Loucy (cell line): ENCODE results near the gene ZBTB21.

ENCODE experiments used
- H2AFZ ChIP-seq: fragments of 200-600 bp; sonication (generic); 2 replicates; pipeline ENCODE4 v1.6.0; 2016; ENCODE audit warnings: antibody characterized with exemption, mild to moderate bottlenecking, low read length, moderate library complexity
- H3F3A ChIP-seq: fragments of 200-600 bp; 2 replicates; pipeline ENCODE4 v1.6.0; 2016; ENCODE audit warnings: antibody characterized with exemption, low read depth, mild to moderate bottlenecking
- H3K27me3 ChIP-seq: fragments of 200-600 bp; sonication (generic); 2 replicates; pipeline ENCODE4 v1.6.1; 2014; ENCODE audit warnings: low read length, mild to moderate bottlenecking; ENCODE audit not compliant: insufficient read depth, poor library complexity, severe bottlenecking
- H3K36me3 ChIP-seq: fragments of 200-600 bp; sonication (generic); 2 replicates; pipeline ENCODE4 v1.6.1; 2016; ENCODE audit warnings: low read length; ENCODE audit not compliant: insufficient read depth
- H3K4me1 ChIP-seq: fragments of 200-600 bp; sonication (generic); 2 replicates; pipeline ENCODE4 v1.5.1; 2014; ENCODE audit warnings: low read length, mild to moderate bottlenecking; ENCODE audit not compliant: insufficient read depth, poor library complexity, severe bottlenecking
- H3K4me2 ChIP-seq: fragments of 200-600 bp; sonication (generic); 2 replicates; pipeline ENCODE4 v1.6.0; 2014; ENCODE audit warnings: antibody characterized with exemption, low read length, low read depth, mild to moderate bottlenecking; ENCODE audit not compliant: poor library complexity, severe bottlenecking
- H3K4me3 ChIP-seq: fragments of 200-600 bp; sonication (generic); 2 replicates; pipeline ENCODE4 v1.5.1; 2014; ENCODE audit warnings: low read length, mild to moderate bottlenecking, mixed read lengths; ENCODE audit not compliant: poor library complexity, severe bottlenecking
- H3K79me2 ChIP-seq: fragments of 200-600 bp; sonication (generic); 2 replicates; pipeline ENCODE4 v1.6.1; 2014; ENCODE audit warnings: low read length; ENCODE audit not compliant: insufficient read depth
- H3K9ac ChIP-seq: fragments of 200-600 bp; sonication (generic); 2 replicates; pipeline ENCODE4 v1.6.0; 2014; ENCODE audit warnings: mild to moderate bottlenecking, low read depth, low read length, moderate library complexity; ENCODE audit not compliant: poor library complexity, severe bottlenecking
- H3K9me2 ChIP-seq: fragments of 200-600 bp; sonication (generic); replicated peaks from 2 replicates; pipeline ENCODE4 v1.6.1; 2016; ENCODE audit warnings: low read depth, low read length, mixed read lengths
- H3K9me3 ChIP-seq: fragments of 200-600 bp; sonication (generic); 2 replicates; pipeline ENCODE4 v1.6.1; 2014; ENCODE audit warnings: mild to moderate bottlenecking, antibody characterized with exemption, low read length, low read depth; ENCODE audit not compliant: insufficient read depth
- H4K20me1 ChIP-seq: fragments of 200-600 bp; sonication (generic); 2 replicates; pipeline ENCODE4 v1.6.0; 2014; ENCODE audit warnings: antibody characterized with exemption, low read length, mild to moderate bottlenecking; ENCODE audit not compliant: insufficient read depth, poor library complexity, severe bottlenecking
- EZH2phosphoT487 ChIP-seq: fragments of 200-600 bp; IDR thresholded peaks from 2 replicates; pipeline ENCODE4 v1.6.1; 2018; ENCODE audit warnings: antibody characterized with exemption, mild to moderate bottlenecking, moderate library complexity, borderline replicate concordance
- TF ChIP-seq, protein P1 (sequence below): fragments of 200-600 bp; sonication (generic); conservative IDR thresholded peaks from 2 replicates; pipeline ENCODE4 v1.5.1; 2014; ENCODE audit warnings: mild to moderate bottlenecking, antibody characterized with exemption, low read length

Gene ZBTB21

GRCh38 chr21:42037516-42037915 is 27.4 kb upstream of the ZBTB21 start:
- Histone ChIP-seq H3K9ac (no peak overlapping the region), H3K36me3 (no peaks in the 10 kb centered on the region), H3K4me3 (no peak overlapping the region), H4K20me1 (no peaks in the 10 kb centered on the region), H2AFZ (no peak overlapping the region), H3K9me2 (no peaks in the 10 kb centered on the region), H3K27me3 (no peaks in the 10 kb centered on the region), H3K4me2 (no peak overlapping the region), H3F3A (no peaks in the 10 kb centered on the region), H3K79me2 (no peaks in the 10 kb centered on the region), H3K4me1 (peaks cover 19% of the 10 kb centered on the region), H3K9me3 (no peaks in the 10 kb centered on the region)
- TF ChIP-seq, protein P1, sequence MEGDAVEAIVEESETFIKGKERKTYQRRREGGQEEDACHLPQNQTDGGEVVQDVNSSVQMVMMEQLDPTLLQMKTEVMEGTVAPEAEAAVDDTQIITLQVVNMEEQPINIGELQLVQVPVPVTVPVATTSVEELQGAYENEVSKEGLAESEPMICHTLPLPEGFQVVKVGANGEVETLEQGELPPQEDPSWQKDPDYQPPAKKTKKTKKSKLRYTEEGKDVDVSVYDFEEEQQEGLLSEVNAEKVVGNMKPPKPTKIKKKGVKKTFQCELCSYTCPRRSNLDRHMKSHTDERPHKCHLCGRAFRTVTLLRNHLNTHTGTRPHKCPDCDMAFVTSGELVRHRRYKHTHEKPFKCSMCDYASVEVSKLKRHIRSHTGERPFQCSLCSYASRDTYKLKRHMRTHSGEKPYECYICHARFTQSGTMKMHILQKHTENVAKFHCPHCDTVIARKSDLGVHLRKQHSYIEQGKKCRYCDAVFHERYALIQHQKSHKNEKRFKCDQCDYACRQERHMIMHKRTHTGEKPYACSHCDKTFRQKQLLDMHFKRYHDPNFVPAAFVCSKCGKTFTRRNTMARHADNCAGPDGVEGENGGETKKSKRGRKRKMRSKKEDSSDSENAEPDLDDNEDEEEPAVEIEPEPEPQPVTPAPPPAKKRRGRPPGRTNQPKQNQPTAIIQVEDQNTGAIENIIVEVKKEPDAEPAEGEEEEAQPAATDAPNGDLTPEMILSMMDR: no peak
- TF ChIP-seq EZH2phosphoT487: no peak

DNA sequence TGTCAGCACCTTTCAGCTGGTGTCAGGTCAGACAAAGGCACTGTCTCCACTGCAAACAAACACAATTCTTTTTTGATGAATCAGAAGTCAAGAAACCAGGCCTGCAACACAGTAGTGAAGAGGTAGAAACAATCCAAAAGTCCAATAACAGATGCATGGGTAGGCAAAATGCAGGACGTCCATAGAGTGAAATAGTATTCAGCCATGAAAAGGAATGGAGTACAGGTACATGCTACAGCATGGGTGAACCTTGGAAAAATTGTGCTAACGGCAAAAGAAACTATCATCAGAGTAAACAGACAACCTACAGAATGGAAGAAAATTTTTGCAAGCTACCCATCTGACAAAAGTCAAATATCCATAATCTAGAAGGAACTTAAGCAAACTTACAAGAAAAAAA is 26.2 kb upstream of the ZBTB21 start:
- TF ChIP-seq, protein P1: no peak
- no peak for TF ChIP-seq EZH2phosphoT487
- Histone ChIP-seq H3K36me3 (no peaks in the 10 kb centered on the region), H3F3A (no peaks in the 10 kb centered on the region), H3K9ac (no peak overlapping the region), H3K4me1 (peaks cover 26% of the 10 kb centered on the region), H2AFZ (no peak overlapping the region), H3K4me2 (no peak overlapping the region), H3K9me3 (no peaks in the 10 kb centered on the region), H3K9me2 (no peaks in the 10 kb centered on the region), H3K79me2 (no peaks in the 10 kb centered on the region), H3K27me3 (no peaks in the 10 kb centered on the region), H3K4me3 (no peak overlapping the region), H4K20me1 (no peaks in the 10 kb centered on the region)

DNA sequence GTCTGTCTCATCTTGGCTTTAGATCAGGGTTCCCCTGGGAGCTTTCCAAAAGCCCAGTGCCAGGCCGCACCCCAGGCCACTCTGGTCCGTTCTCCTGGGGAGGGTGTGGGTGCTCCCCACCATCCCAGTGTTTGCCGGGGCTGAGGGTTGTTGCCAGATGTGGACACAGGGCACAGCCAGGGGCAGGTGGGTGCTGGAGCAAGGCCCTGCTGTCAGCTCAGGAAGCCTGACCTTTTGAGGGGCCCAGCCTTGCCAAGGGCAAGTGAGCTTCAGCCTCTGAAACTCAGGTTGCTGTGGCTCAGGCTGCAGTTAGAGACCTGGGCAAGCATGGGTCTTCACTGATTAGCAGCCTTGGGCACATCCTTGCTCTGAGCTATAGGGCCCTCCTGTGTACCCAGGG is 22.8 kb upstream of the ZBTB21 start:
- Histone ChIP-seq H3K9ac (no peak overlapping the region), H3K36me3 (no peaks in the 10 kb centered on the region), H3K4me1 (peaks cover 21% of the 10 kb centered on the region), H3K4me2 (no peak overlapping the region), H3K4me3 (no peak overlapping the region), H3F3A (no peaks in the 10 kb centered on the region), H2AFZ (no peak overlapping the region), H3K27me3 (no peaks in the 10 kb centered on the region), H4K20me1 (no peaks in the 10 kb centered on the region), H3K9me3 (no peaks in the 10 kb centered on the region), H3K9me2 (no peaks in the 10 kb centered on the region), H3K79me2 (no peaks in the 10 kb centered on the region)
- TF ChIP-seq, protein P1: no peak
- TF ChIP-seq EZH2phosphoT487: no peak
